ENCODE data around the gene CRIP2.

Gene CRIP2

DNA sequence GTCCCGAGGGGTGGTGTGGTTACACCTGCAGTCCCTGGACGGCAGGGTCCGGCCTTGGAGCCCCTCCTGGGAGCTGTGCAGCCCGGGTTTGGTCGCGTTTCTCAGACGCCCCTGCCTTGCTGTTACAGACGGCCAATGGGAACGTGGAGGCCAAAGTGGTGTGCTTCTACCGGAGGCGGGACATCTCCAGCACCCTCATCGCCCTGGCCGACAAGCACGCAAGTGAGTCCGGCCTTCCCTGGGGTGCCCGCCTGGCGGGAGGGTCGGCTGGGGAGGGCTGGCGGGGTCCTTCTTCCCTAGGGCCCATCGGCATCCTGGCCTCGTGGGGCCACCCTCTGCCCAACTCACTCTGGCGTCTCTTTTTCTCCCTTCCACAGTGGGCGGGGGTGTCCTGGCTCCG is 29.3 kb upstream of the CRIP2 start:
- DNase-seq (ENCODE audit: low read depth): no peak

DNA sequence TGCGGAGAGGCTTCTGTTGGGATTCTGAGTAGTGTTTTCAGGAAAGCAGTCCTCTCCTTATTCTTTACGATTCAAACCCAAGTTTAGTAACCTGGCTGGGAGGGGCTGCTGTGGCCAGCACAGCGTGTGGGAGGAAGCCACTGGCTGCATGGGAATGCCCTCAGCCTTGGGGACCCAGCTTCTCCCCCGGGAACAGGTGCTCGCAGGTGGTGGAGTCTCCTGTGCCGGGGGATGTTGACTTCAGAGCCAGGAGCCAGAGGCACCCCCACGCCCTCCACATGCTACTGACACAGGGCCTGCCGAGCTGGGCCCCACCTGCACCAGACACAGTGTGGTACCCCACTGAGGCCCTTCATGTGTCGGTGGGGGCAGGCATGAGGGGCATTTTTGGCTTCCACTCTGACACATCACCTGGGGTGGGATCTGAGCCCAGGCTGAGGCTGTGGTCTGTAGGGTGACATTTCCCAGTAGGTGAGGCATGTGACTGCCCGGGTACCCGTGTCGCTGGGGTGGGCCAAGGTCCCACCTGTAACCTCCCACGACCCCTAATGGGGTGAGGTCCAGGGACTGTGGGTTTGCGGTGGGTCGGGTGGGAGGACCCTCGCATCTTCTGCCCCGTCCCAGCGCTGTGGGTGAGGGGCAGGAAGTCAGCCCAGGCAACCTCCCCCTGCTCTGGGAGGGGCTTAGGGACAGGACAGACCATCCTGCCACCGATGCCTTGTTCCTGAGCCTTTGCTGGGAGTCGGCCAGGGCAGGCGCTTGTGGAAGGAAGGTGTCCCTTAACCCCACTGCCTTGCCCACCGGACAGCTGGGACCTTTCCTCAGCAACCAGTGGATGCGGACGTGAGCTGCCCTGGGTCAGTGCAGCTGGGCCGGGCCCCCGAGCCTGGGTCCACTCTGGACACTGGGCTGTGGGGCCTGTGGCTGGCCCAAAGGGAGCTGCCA is 28.4 kb upstream of the CRIP2 start:
- no peak for DNase-seq (ENCODE audit: low read depth)

DNA sequence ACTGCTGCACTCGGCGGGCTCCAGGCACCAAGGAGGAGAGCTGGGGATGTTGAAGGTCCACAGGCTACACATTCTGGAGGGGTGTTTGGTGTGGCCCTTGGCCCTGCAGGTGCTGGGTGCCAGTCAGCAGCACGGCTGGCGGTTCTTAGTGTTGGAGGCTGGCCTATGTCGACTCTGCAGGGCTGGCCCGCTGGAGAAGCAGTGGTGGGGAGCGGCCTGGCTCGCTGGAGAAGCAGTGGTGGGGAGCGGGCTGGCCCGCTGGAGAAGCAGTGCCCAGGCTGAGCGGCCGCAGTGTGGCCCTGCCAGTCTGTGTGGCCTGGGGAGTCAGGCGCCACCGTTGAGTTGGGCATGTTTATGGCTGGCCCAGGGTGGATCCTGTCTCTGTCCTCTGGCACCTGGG is 27.6 kb upstream of the CRIP2 start:
- DNase-seq (ENCODE audit: low read depth): no peak

GRCh38 chr14:105447651-105448640 is 26.7 kb upstream of the CRIP2 start:
- DNase-seq (ENCODE audit: low read depth): no peak

GRCh38 chr14:105448706-105449111 is 25.9 kb upstream of the CRIP2 start:
- peak; percentile 59 for DNase-seq (ENCODE audit: low read depth)

DNA sequence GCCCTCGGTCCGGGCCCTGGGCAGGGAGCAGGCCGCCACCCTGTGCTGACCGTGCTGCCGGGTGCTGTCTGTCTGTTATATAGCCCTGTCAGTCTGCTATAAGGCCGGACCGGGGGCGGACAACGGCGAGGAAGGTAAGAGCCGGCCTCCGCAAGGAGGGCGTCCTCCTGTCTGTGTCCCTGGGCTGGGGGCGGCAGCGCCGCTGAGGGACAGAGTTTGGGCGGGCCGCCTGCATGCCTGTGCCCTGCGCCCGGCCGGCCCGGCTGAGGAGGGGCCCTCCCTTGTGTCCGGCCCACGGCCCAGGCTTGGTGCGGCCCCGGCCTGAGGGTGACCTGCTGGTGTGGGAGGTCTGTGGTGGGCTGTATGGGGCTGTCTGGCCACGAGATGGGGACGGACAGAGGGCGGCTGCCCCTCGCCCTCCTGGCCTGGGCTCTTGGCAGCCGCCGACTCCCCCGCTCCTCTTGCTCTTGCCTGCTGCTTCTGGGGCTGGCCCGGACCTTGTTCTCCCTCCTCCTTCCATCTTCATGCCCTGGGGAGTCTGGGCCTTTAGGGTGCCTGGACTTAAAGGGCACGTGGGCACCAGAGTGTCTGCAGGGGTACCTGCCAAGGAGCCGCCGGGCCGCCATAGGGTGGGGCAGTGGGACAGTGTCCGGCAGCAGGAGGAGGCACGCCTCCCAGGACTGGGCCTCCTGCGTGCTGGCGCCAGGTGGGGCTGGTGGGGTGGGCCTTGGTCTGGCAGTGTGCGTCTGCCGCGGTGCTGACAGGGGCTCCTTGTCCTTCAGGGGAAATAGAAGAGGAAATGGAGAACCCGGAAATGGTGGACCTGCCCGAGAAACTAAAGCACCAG is 25.1 kb upstream of the CRIP2 start:
- no peak for DNase-seq (ENCODE audit: low read depth)

GRCh38 chr14:105450123-105450505 is 24.5 kb upstream of the CRIP2 start:
- DNase-seq (ENCODE audit: low read depth): no peak

DNA sequence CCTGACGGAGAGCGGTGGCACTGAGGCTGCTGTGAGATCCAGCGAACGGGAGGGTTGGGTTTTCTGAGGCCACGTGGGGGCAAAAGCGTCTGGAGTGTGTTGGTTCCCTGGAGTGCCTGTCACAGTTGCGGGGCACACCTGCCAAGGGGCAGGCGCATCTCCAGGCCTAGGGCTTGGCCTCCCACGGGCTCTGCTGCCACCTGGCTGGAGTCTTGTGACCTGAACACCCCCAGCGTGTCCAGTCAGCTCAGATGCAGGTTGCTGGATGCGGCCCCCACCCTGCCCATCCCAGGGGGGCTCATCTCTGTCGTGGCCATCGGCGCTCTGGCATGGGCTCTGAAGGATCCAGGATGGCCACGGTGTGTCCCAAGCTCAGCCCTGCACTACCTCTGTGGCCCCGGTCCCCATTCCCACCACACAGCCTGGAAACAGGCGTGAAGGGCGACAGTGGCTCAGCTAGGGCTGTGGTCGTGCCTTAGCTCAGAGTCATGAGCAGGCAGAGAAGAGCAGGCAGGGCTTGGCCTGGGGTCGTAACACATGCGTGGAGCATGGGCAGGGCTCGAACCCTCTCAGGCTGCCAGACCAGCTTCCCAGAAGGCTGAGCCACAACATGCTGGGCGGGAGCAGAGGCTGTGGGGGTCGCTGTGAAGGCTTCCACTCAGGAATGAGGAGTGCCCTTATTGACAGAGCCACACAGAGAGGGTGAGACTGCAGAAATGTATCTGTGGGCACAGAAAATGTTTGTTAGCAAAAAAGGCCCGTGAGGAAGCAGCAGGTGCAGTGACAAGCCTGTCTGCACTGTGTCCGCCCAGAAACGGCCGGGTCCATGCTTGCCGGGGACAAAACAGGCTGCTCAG is 23.5 kb upstream of the CRIP2 start:
- DNase-seq (ENCODE audit: low read depth): no peak

GRCh38 chr14:105452963-105453362 is 21.7 kb upstream of the CRIP2 start:
- DNase-seq (ENCODE audit: low read depth): no peak

GRCh38 chr14:105453847-105454246 is 20.8 kb upstream of the CRIP2 start:
- DNase-seq (ENCODE audit: low read depth): no peak

DNA sequence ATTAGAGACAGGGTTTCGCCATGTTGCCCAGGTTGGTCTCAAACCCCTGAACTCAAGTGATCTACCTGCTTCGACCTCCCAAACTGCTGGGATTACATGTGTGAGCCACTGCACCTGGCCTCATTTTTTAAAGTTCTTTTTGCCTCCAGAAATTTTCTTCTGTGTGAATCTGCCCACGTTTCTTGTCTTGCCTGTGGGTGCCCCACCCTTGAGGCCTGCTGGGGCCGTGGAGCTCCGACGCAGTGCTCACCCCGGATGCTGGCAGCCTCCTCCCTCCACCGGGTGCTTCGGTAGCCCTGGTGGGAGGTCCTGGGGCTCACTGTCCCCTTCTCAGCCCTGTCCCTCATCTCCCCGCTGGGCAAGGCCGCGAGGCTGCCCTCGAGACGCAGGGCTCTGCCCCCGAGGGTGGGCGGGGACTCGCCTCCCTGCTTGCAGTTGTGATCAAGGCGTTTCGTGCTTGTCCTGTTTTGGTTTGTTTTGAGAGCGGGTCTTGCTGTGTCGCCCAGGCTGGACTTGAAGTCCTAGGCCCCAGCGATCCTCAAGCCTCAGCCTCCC is 19.5 kb upstream of the CRIP2 start:
- no peak for DNase-seq (ENCODE audit: low read depth)

- DNase-seq (ENCODE audit: low read depth): no peak
Measured at GRCh38 chr14:105455766-105456660, 18.6 kb upstream of the CRIP2 start.

GRCh38 chr14:105456736-105457617 is 17.6 kb upstream of the CRIP2 start:
- DNase-seq (ENCODE audit: low read depth): no peak

DNA sequence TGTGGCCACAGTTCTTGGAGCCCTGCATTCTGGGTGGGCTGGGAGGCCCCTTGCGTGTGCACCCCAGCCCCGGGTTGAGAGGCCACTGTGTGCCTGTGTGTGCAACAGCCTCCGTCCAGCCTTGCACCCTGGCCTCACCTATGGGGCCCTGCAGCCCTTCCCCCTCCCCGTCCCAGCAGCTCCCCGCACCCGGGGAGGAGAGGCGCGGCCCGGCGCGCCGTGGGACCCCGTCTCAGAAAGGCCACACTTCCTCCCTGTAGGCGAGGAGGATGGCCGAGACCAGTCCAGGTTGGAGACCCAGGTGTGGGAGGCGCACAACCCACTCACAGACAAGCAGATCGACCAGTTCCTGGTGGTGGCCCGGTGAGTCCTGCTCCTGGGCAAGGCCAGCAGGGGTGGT is 16.6 kb upstream of the CRIP2 start:
- no peak for DNase-seq (ENCODE audit: low read depth)

DNA sequence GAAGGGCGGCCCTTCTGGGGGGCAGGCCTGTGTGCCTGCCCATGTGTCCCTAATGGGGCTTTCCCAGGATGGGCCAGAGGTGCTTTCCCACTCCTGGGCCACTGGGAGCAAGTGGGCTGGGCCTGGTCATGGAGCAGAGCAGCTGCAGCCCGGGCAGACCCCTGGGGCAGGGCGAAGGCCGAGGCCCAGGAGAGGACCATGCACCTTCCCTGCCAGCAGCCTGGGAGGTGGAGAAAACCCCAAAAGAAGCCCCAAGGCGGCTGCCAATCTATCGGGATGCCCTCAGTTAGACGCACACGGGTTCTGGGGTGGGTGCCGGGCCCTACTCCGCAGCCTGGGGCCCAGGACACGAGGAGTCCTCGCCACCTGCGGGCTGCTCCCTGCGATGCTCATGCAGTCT is 16.1 kb upstream of the CRIP2 start:
- no peak for DNase-seq (ENCODE audit: low read depth)

DNA sequence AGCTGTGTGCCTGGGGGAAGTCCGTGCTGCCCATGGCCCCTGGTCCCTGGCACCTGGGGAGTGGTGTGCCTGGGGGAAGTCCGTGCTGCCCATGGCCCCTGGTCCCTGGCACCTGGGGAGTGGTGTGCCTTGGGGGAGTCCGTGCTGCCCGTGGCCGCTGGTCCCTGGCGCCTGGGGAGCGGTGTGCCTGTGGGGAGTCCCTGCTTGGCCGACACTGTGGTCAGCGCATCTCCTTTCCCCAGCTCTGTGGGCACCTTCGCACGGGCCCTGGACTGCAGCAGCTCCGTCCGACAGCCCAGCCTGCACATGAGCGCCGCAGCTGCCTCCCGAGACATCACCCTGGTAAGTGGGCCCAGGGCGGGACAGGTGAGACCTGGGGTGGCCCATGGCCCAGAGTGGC is 14.5 kb upstream of the CRIP2 start:
- no peak for DNase-seq (ENCODE audit: low read depth)

- DNase-seq (ENCODE audit: low read depth): no peak
Measured at GRCh38 chr14:105460616-105461015, 14.0 kb upstream of the CRIP2 start.

DNA sequence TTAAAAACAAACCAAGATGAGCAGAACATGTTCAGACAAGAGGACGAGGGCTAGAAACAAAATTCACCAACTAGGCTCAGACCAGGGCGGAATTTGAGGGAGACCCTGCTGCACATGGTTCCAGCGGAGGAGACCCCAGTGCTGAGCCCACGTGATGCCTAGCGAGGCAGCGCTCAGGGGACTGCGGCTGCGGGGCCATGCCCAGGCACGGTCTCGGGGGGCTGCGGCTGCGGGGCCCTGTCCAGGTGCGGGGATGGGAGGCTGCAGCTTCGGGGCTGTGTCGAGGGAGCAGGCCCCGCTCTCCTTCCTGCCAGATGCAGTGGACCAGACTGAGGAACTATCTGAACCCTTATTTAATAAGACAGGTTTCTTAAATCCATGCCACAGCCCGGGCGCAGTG is 12.7 kb upstream of the CRIP2 start:
- no peak for DNase-seq (ENCODE audit: low read depth)

- DNase-seq (ENCODE audit: low read depth): no peak
Measured at GRCh38 chr14:105464501-105464900, 10.1 kb upstream of the CRIP2 start.
